SU-DHL-6 (cell line): Measurements from ENCODE around the gene RPL18A.

Source experiments
- H2AFZ ChIP-seq: fragments of 200-600 bp; sonication (generic); 2 replicates; pipeline ENCODE4 v1.6.1; 2014; ENCODE audit warnings: low read depth, mild to moderate bottlenecking, moderate library complexity, mixed read lengths, antibody characterized with exemption, low read length; ENCODE audit not compliant: severe bottlenecking
- H3F3A ChIP-seq: fragments of 200-600 bp; shearing (Covaris generic); 2 replicates; pipeline ENCODE4 v1.6.0; 2016; ENCODE audit warnings: antibody characterized with exemption, mild to moderate bottlenecking; ENCODE audit not compliant: insufficient read depth
- H3K27ac ChIP-seq: fragments of 200-600 bp; sonication (generic); 2 replicates; pipeline ENCODE4 v1.5.1; 2016; ENCODE audit warnings: low read depth, mild to moderate bottlenecking, low read length, moderate library complexity, mixed read lengths
- H3K27me3 ChIP-seq: fragments of 200-600 bp; sonication (generic), shearing (Covaris generic); 2 replicates; pipeline ENCODE4 v1.6.0; 2014; ENCODE audit warnings: mild to moderate bottlenecking, low read length
- H3K36me3 ChIP-seq: fragments of 200-600 bp; sonication (generic); 2 replicates; pipeline ENCODE4 v1.6.1; 2014; ENCODE audit warnings: mild to moderate bottlenecking, low read length, mixed read lengths
- H3K4me2 ChIP-seq: fragments of 300-600, 200-600 bp; shearing (Covaris generic), sonication (generic); 2 replicates; pipeline ENCODE4 v1.6.0; 2014; ENCODE audit warnings: low read length, low read depth, mild to moderate bottlenecking; ENCODE audit not compliant: poor library complexity, severe bottlenecking
- H3K4me3 ChIP-seq: fragments of 200-600 bp; sonication (generic); 2 replicates; pipeline ENCODE4 v1.5.1; 2014; ENCODE audit warnings: antibody characterized with exemption, low read length, mild to moderate bottlenecking, mixed read lengths; ENCODE audit not compliant: insufficient read depth, poor library complexity, severe bottlenecking
- H3K79me2 ChIP-seq: fragments of 200-600 bp; sonication (generic); 2 replicates; pipeline ENCODE4 v1.6.1; 2014; ENCODE audit warnings: mild to moderate bottlenecking, low read length, moderate library complexity; ENCODE audit not compliant: insufficient read depth
- H3K9ac ChIP-seq: fragments of 200-600 bp; sonication (generic); 2 replicates; pipeline ENCODE4 v1.7.0; 2014; ENCODE audit warnings: mild to moderate bottlenecking, low read length
- H3K9me2 ChIP-seq: fragments of 200-600 bp; sonication (generic); replicated peaks from 2 replicates; pipeline ENCODE4 v1.6.1; 2014; ENCODE audit warnings: low read length; ENCODE audit not compliant: insufficient read depth
- H3K9me3 ChIP-seq: fragments of 200-600 bp; sonication (generic); 2 replicates; pipeline ENCODE4 v1.6.1; 2014; ENCODE audit warnings: low read length, mixed read lengths; ENCODE audit not compliant: insufficient read depth
- H4K20me1 ChIP-seq: fragments of 200-600 bp; sonication (generic); 2 replicates; pipeline ENCODE4 v1.6.1; 2014; ENCODE audit warnings: low read depth, mild to moderate bottlenecking, antibody characterized with exemption, low read length, moderate library complexity, mixed read lengths
- EZH2phosphoT487 ChIP-seq: fragments of 200-600 bp; sonication (generic), shearing (Covaris generic); conservative IDR thresholded peaks from 2 replicates; pipeline ENCODE4 v1.6.1; 2018; ENCODE audit warnings: mild to moderate bottlenecking, antibody characterized with exemption, low read length, moderate library complexity, mixed read lengths
- TF ChIP-seq, protein P1 (sequence below): fragments of 200-600 bp; sonication (generic); IDR thresholded peaks from one replicate; pipeline ENCODE4 v1.5.1; 2017; ENCODE audit warnings: antibody characterized with exemption, mild to moderate bottlenecking, low read length, moderate library complexity; ENCODE audit not compliant: insufficient read depth, poor library complexity, severe bottlenecking

Gene RPL18A

DNA sequence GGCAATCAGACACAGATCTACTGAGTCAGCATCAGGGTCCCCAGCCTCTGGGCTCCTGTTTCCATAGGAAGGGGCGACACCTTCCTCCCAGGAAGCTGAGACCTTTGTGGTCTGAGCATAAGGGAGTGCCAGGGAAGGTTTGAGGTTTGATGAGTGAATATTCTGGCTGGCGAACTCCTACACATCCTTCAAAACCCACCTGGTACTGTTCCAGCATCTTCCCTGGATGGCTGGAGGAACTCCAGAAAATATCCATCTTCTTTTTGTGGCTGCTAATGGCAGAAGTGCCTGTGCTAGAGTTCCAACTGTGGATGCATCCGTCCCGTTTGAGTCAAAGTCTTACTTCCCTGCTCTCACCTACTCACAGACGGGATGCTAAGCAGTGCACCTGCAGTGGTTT is 47.6 kb upstream of the RPL18A start:
- Histone ChIP-seq H2AFZ (no peak overlapping the region), H3K79me2 (no peaks in the 10 kb centered on the region), H3K9me2 (no peaks in the 10 kb centered on the region), H3F3A (no peaks in the 10 kb centered on the region), H3K36me3 (no peaks in the 10 kb centered on the region), H4K20me1 (no peaks in the 10 kb centered on the region), H3K4me2 (no peak overlapping the region), H3K9me3 (no peaks in the 10 kb centered on the region), H3K4me3 (no peak overlapping the region), H3K9ac (no peak overlapping the region), H3K27ac (no peak overlapping the region), H3K27me3 (no peaks in the 10 kb centered on the region)
- TF ChIP-seq, protein P1, sequence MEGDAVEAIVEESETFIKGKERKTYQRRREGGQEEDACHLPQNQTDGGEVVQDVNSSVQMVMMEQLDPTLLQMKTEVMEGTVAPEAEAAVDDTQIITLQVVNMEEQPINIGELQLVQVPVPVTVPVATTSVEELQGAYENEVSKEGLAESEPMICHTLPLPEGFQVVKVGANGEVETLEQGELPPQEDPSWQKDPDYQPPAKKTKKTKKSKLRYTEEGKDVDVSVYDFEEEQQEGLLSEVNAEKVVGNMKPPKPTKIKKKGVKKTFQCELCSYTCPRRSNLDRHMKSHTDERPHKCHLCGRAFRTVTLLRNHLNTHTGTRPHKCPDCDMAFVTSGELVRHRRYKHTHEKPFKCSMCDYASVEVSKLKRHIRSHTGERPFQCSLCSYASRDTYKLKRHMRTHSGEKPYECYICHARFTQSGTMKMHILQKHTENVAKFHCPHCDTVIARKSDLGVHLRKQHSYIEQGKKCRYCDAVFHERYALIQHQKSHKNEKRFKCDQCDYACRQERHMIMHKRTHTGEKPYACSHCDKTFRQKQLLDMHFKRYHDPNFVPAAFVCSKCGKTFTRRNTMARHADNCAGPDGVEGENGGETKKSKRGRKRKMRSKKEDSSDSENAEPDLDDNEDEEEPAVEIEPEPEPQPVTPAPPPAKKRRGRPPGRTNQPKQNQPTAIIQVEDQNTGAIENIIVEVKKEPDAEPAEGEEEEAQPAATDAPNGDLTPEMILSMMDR, result no peak
- no peak for TF ChIP-seq EZH2phosphoT487

DNA sequence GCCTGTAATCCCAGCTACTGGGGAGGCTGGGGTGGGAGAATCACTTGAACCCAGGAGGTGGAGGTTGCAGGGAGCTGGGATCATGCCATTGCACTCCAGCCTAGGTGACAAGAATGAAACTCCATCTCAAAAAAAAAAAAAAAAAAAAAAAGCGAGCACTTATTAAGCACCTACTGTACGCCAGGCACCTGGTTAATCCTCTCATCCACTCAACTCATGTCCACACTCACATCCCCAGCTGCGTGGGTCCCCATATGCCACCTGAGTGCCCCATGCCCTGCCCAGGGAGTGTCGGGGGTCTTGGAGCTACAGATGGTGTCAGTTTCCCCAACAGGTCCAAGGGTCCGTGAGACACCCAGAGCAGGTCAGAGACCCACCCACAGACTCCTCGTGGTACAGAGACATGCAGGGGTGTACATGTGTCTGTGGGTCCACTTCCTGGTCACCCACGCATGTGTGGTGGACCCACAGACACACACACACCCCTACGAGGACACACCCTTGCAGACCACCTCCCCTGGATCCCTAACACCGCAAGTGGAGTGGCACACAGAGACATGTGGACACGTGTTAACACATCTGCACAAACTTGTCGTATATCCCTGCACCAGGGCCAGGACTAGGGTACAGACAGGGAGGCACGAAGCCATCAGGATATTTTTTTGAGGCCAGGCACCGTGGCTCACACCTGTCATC is 41.9 kb upstream of the RPL18A start:
- no peaks in the 10 kb centered on the region for H3K9me2 ChIP-seq
- no peaks in the 10 kb centered on the region for H3K27me3 ChIP-seq
- TF ChIP-seq, protein P1, result no peak
- H3K27ac ChIP-seq, result no peak overlapping the region
- no peak overlapping the region for H3K4me3 ChIP-seq
- H3K9me3 ChIP-seq, result no peaks in the 10 kb centered on the region
- H3K36me3 ChIP-seq, result no peaks in the 10 kb centered on the region
- no peak overlapping the region for H3K4me2 ChIP-seq
- H3F3A ChIP-seq, result no peaks in the 10 kb centered on the region
- H2AFZ ChIP-seq, result no peak overlapping the region
- H4K20me1 ChIP-seq, result no peaks in the 10 kb centered on the region
- no peak overlapping the region for H3K9ac ChIP-seq
- no peaks in the 10 kb centered on the region for H3K79me2 ChIP-seq

DNA sequence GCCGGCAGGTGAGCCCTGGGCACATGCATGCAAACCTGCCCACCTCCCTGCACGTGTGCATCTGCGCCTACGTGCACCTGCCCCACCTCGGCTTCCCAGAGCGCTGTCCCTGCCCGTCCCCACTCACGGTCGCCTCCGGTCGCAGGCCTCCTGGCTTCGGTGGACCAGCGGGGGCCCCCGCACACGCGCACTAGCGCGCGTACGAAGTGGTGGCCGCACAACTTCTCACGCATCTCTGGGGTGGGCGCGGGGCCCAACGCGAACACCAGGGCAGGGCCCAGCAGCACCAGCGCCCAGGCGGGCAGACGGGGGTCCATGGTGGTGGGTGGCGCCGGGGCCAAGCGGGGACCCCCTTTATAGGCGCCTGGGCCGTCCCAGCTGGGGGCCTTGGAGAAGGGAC is 38.5 kb upstream of the RPL18A start, which contains the start of gene INSL3:
Gene INSL3, minus strand, starts transcription at position 330 of the 400 bp plus-strand sequence. Its CDS starts 13 bp downstream, at position 317.
- Histone ChIP-seq H3K9me2 (no peaks in the 10 kb centered on the region), H3K9me3 (no peaks in the 10 kb centered on the region), H3K9ac (no peak within 1 kb of the TSS), H3K4me3 (no peak within 1 kb of the TSS), H3K79me2 (no peaks in the 10 kb centered on the region), H3K27ac (no peak within 1 kb of the TSS), H4K20me1 (no peaks in the 10 kb centered on the region), H2AFZ (no peak within 1 kb of the TSS), H3K27me3 (no peaks in the 10 kb centered on the region), H3K36me3 (no peaks in the 10 kb centered on the region), H3K4me2 (no peak within 1 kb of the TSS), H3F3A (no peaks in the 10 kb centered on the region)
- TF ChIP-seq, protein P1, result no peak
- TF ChIP-seq EZH2phosphoT487, result no peak
